Panc1 (cell line): Measurements from ENCODE around the gene CLBA1. TPM values are rescaled to one million over a fixed set of nuclear protein-coding genes. Genes with fewer than 3 reads are reported as not detected.

ENCODE experiments used
- ATAC-seq: fragments of 200-7000 bp; cut with Tn5 transposase; 2 replicates; pipeline ENCODE4 v1.9.1; 2020; ENCODE audit warnings: mild to moderate bottlenecking, moderate library complexity
- BruUV-seq: library from RNA; stranded (reverse); fragments of 400-500 nt; replicated peaks from 2 replicates; lab custom pipeline; 2021; lab: Mats Ljungman, UMichigan
- CTCF ChIA-PET: fragments of 300-600 bp; sonication (Branson Sonifier 250); formaldehyde crosslinking; loops from one replicate; lab custom pipeline; 2022; ENCODE audit warnings: antibody characterized with exemption; lab: Charles Lee
- POLR2A ChIA-PET: fragments of 300-600 bp; sonication (Branson Sonifier 250); formaldehyde crosslinking; loops from one replicate; lab custom pipeline; 2022; ENCODE audit warnings: antibody characterized with exemption; lab: Charles Lee
- DNase-seq: peaks from one replicate; pipeline ENCODE4 v3.0.0-alpha.2; 2010; ENCODE audit warnings: low read depth, low spot score
- H3K27ac ChIP-seq: 2 replicates; pipeline ENCODE4 v1.5.1; 2011; ENCODE audit warnings: mild to moderate bottlenecking, low read length, inconsistent platforms
- H3K27me3 ChIP-seq: fragments of 200-500 bp; sonication (Bioruptor generic); 2 replicates; pipeline ENCODE4 v1.6.0; 2014; ENCODE audit warnings: low read length, inconsistent platforms; ENCODE audit not compliant: control insufficient read depth, insufficient read depth
- H3K36me3 ChIP-seq: fragments of 200-500 bp; sonication (Bioruptor generic); 2 replicates; pipeline ENCODE4 v1.5.1; 2014; ENCODE audit warnings: inconsistent platforms, mild to moderate bottlenecking, low read length, moderate library complexity; ENCODE audit not compliant: control insufficient read depth, insufficient read depth
- H3K4me1 ChIP-seq: 2 replicates; pipeline ENCODE4 v1.5.1; 2011; ENCODE audit warnings: inconsistent platforms, mild to moderate bottlenecking, low read length, moderate library complexity; ENCODE audit not compliant: control insufficient read depth, insufficient read depth
- H3K4me3 ChIP-seq, 2 experiments: 2 replicates each; pipeline ENCODE4 v1.5.1; 2011 to 2012; ENCODE audit warnings: low read depth in 2 of 2, low read length in 2 of 2, mild to moderate bottlenecking in 2 of 2, inconsistent platforms in 1 of 2, moderate library complexity in 1 of 2
- H3K9me3 ChIP-seq: fragments of 200-500 bp; sonication (Bioruptor generic); 2 replicates; pipeline ENCODE4 v1.5.1; 2014; ENCODE audit warnings: low read depth, mild to moderate bottlenecking, inconsistent platforms, low read length, moderate library complexity; ENCODE audit not compliant: control insufficient read depth, insufficient read depth
- POLR2AphosphoS5 ChIP-seq: IDR thresholded peaks from 2 replicates; pipeline ENCODE4 v1.6.1; 2012; ENCODE audit warnings: mild to moderate bottlenecking, low read depth, low read length, moderate library complexity
- SIN3A ChIP-seq: IDR thresholded peaks from 2 replicates; pipeline ENCODE4 v1.6.1; 2012; ENCODE audit warnings: low read depth, mild to moderate bottlenecking, low read length, moderate library complexity, borderline replicate concordance; ENCODE audit not compliant: insufficient read depth
- TCF7L2 ChIP-seq: IDR thresholded peaks from 2 replicates; pipeline ENCODE4 v1.6.1; 2011; ENCODE audit warnings: mild to moderate bottlenecking, low read depth, low read length, inconsistent platforms
- in situ Hi-C: cut with HindIII; loops from 2 replicates; pipeline ENCODE4 v1.10.0; 2016; ENCODE audit warnings: low sequenced_read_pairs, low pct_unique_long_range_greater_than_20kb
- intact Hi-C: fragments of 100-400 bp; cut with micrococcal nuclease; formaldehyde crosslinking; loops from one replicate; pipeline ENCODE4 v1.10.0; 2022; ENCODE audit not compliant: unreplicated experiment
- total RNA-seq: library from RNA; stranded (reverse); gene quantifications from one replicate; pipeline ENCODE4 v1.2.1, GENCODE V29; 2021; ENCODE audit not compliant: unreplicated experiment
- TF ChIP-seq, protein P1 (sequence below): fragments of 450-650 bp; IDR thresholded peaks from 2 replicates; pipeline ENCODE4 v1.5.1; 2017; ENCODE audit warnings: mild to moderate bottlenecking
- TF ChIP-seq, protein P2 (sequence below), 2 experiments: IDR thresholded peaks; 2 replicates each; pipeline ENCODE4 v1.6.1; 2011 to 2012; ENCODE audit warnings: low read depth in 2 of 2, control low read depth in 1 of 2, low read length in 1 of 2, mild to moderate bottlenecking in 1 of 2, moderate library complexity in 1 of 2; ENCODE audit not compliant: insufficient read depth in 1 of 2

Gene CLBA1
- total RNA-seq, 1 experiment from 2014 or later = 13.8 TPM

DNA sequence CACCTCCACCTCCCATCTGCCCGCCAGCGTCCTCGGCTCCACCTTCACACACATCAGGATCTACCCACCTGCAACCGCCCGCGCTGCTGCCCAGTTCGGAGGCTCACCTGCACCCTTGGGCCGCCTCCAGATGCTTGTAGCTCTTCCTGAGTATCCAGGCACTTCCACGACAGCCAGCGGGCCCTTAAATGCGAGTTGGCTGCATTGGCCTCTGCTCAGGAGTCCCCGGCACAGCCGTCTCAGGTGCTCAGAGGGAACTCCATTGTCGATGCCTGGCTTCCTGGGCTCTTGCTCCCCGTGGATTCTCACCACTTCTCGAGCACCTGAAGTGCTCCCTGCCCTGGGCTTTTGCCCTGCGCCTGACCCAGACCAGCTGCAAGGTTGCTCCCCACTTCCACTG lies 57.2 kb downstream of the CLBA1 start:
- CTCF ChIA-PET = interaction anchor here (0.6 kb wide), 1 partner anchor 24 kb away, joined by 3 read pairs; no protein-coding TSS in a partner anchor
- BruUV-seq = no TSS peak
- in situ Hi-C loops = no loop called here

DNA sequence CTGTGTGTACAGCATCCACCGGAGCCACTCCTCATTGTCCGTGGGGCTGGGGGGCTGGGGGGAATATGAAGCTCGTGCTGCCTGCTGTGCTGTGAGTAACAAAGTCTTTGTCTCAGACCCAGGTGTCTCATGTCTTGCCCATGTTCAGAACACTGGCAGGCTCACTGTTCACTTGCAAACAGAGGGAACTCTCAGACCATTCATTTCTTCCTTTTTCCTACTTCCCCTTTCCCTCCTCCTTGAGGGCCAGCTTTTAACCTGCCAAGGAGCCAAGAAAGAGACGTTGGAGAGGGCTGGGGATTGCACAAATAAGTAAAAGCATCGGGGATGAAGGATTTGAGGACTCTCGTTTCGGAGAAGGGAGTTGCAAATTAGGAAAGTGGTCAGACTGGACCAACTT lies 58.1 kb downstream of the CLBA1 start:
- Histone ChIP-seq H3K27ac (no peak overlapping the region; the same call in 1 of the 2 replicates), H3K4me3 (no peak overlapping the region), H3K27me3 (no peaks in the 10 kb centered on the region), H3K36me3 (no peaks in the 10 kb centered on the region), H3K4me1 (peaks cover 5% of the 10 kb centered on the region; the same call in 1 of the 2 replicates), H3K9me3 (no peaks in the 10 kb centered on the region)
- ATAC-seq = no peak
- intact Hi-C loops (loop anchor here (2.0 kb wide), 1 partner anchor 31 kb away; no protein-coding TSS in a partner anchor), in situ Hi-C loops (no loop called here)
- no peak for DNase-seq
- ChIA-PET POLR2A (interaction anchor here (0.5 kb wide), 1 partner anchor 25 kb away, joined by 5 read pairs; no protein-coding TSS in a partner anchor), CTCF (no interaction called here)
- no TSS peak for BruUV-seq
- no peak for TF ChIP-seq SIN3A
- TF ChIP-seq, protein P1, sequence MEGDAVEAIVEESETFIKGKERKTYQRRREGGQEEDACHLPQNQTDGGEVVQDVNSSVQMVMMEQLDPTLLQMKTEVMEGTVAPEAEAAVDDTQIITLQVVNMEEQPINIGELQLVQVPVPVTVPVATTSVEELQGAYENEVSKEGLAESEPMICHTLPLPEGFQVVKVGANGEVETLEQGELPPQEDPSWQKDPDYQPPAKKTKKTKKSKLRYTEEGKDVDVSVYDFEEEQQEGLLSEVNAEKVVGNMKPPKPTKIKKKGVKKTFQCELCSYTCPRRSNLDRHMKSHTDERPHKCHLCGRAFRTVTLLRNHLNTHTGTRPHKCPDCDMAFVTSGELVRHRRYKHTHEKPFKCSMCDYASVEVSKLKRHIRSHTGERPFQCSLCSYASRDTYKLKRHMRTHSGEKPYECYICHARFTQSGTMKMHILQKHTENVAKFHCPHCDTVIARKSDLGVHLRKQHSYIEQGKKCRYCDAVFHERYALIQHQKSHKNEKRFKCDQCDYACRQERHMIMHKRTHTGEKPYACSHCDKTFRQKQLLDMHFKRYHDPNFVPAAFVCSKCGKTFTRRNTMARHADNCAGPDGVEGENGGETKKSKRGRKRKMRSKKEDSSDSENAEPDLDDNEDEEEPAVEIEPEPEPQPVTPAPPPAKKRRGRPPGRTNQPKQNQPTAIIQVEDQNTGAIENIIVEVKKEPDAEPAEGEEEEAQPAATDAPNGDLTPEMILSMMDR = no peak

More for the DNA sequence above, 57.2 kb downstream of the CLBA1 start:
- no peak for ATAC-seq
- H3K36me3 ChIP-seq = no peaks in the 10 kb centered on the region
- no peaks in the 10 kb centered on the region for H3K9me3 ChIP-seq
- intact Hi-C loops = no loop called here
- no peak for TF ChIP-seq POLR2AphosphoS5
- no peak for TF ChIP-seq TCF7L2
- TF ChIP-seq, protein P2, sequence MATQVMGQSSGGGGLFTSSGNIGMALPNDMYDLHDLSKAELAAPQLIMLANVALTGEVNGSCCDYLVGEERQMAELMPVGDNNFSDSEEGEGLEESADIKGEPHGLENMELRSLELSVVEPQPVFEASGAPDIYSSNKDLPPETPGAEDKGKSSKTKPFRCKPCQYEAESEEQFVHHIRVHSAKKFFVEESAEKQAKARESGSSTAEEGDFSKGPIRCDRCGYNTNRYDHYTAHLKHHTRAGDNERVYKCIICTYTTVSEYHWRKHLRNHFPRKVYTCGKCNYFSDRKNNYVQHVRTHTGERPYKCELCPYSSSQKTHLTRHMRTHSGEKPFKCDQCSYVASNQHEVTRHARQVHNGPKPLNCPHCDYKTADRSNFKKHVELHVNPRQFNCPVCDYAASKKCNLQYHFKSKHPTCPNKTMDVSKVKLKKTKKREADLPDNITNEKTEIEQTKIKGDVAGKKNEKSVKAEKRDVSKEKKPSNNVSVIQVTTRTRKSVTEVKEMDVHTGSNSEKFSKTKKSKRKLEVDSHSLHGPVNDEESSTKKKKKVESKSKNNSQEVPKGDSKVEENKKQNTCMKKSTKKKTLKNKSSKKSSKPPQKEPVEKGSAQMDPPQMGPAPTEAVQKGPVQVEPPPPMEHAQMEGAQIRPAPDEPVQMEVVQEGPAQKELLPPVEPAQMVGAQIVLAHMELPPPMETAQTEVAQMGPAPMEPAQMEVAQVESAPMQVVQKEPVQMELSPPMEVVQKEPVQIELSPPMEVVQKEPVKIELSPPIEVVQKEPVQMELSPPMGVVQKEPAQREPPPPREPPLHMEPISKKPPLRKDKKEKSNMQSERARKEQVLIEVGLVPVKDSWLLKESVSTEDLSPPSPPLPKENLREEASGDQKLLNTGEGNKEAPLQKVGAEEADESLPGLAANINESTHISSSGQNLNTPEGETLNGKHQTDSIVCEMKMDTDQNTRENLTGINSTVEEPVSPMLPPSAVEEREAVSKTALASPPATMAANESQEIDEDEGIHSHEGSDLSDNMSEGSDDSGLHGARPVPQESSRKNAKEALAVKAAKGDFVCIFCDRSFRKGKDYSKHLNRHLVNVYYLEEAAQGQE (IDR thresholded peaks at IDR 0.05; ENCODE audit: insufficient read depth in 1 of 2, low read depth in 2 of 2, low read length in 1 of 2) = no peak
- TF ChIP-seq, protein P1 = no peak
- TF ChIP-seq SIN3A = no peak
- H3K4me1 ChIP-seq = peaks cover 5% of the 10 kb centered on the region; the same call in 1 of the 2 replicates
- no peak for DNase-seq
- POLR2A ChIA-PET = no interaction called here
- no peak overlapping the region for H3K27ac ChIP-seq
- no peaks in the 10 kb centered on the region for H3K27me3 ChIP-seq
- H3K4me3 ChIP-seq = no peak overlapping the region

Other genes with a start within 250 kb of the CLBA1 start
- 100 TPM for gene SIVA1, start 232.6 kb upstream of the CLBA1 start, total RNA-seq
- gene AKT1, start 190.0 kb upstream of the CLBA1 start, total RNA-seq = 175 TPM
- gene ZBTB42, start 184.7 kb upstream of the CLBA1 start, total RNA-seq = 16.5 TPM
- 17.8 TPM for gene CEP170B, start 120.5 kb upstream of the CLBA1 start, total RNA-seq
- gene PLD4, start 60.9 kb upstream of the CLBA1 start, total RNA-seq = 0.15 TPM
- gene AHNAK2, start 7.4 kb upstream of the CLBA1 start, total RNA-seq = 223 TPM
- 39.9 TPM for gene CDCA4, start 35.3 kb downstream of the CLBA1 start, total RNA-seq
- 0.08 TPM for gene GPR132, start 79.6 kb downstream of the CLBA1 start, total RNA-seq
- gene JAG2, start 183.0 kb downstream of the CLBA1 start, total RNA-seq = 43.7 TPM
- gene NUDT14, start 195.5 kb downstream of the CLBA1 start, total RNA-seq = 75.3 TPM